HG03025 (cell line): ENCODE measurements around the gene SUN1.

Experiments
- ATAC-seq: cut with Tn5 transposase; IDR thresholded peaks from one replicate; pipeline ENCODE4 v1.9.1; 2021; ENCODE audit warnings: mild to moderate bottlenecking, moderate library complexity; ENCODE audit not compliant: unreplicated experiment, low FRiP score

SUN1 gene

DNA sequence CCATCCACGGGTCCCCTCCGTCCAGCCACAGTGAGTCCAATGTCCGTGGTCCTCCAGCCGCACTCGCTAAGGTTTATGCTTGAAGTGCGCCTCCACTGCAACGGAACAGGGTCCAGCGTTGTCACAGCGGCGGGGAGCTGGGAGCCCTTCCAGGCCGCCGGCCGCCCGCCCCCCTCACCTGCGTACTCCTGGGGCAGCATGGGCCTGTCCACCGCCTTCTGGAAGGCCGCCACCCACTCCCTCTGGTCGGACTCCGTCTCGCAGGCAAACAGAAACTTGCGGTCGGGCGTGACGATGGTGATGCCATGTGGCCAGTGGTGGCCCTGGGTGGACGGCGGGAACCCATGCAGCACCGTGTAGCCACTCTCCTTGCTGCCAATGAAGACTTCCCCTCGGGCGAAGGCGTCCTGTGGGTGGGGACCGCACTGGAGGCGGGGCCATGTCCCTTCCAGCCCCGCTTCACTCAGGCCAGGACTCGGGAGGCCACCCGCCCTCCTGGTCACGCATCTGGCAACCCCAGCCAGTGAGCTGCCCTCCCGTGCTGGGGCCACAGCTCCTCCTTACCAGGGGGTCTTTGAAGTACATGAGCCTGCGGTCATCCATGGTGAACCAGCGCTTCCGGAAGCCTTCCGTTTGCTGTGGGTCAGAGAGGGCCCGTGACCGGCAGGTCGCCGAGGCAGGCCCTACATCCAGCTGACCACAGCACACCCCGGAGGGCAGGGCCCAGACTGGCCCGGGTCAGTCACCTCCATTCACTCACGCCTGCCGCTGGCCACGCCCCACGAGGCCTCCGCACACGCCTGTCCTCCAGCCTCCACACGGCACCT is 66.8 kb downstream of the SUN1 start:
- no peak for ATAC-seq

DNA sequence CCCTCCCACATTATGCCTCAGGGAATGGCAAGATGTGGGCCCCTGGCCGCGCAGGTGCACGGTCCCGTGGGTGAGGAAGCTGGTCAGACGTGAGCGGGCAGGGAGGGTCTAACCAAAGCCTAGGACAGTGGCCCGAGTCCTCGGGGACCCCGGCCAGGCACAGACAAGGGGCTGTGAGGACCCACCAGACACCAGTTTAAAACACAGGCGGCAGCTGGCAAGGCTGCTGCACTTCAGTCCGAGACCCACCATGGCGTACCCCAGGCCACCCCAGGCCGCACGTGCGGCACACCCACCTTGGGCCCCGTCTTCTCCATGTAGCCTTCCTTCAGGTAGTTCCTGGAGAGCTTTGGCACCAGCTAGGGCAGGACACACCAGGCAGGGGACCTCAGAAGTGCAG is 67.5 kb downstream of the SUN1 start:
- ATAC-seq = no peak

DNA sequence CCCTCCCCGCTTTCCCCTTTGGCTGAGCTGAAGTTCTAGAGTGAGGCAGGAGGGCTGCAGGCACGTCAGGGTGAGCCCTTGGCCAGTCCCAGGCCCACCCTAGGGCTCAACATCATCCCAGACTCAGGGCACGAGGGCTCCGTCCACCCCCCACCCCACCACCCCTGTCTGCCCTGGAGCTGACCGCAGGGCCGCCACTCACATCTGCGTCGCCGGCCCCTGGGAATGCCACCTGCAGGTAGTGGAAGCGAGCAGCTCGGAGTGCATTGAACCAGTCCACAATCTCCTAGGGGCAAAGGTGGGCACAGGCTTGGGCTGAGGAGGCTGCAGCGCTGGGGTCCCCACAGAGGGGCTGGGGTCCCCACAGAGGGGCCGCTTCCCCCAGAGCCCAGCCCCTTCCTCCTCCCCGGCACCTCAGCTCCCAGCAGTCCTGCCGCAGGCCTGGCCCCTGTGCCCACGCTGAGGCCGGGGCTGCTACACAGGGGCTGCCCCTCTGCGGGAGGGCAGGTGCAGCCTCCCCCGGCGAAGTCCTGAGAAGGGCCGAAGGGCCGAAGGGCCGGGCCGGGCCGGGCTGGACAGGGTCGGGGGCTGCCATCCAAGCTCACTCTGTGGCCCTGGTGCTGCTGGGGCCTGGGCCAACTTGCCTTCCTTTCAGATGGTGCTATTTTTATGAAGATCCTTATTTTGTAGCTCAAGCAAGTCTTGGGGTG is 68.2 kb downstream of the SUN1 start:
- ATAC-seq = no peak

DNA sequence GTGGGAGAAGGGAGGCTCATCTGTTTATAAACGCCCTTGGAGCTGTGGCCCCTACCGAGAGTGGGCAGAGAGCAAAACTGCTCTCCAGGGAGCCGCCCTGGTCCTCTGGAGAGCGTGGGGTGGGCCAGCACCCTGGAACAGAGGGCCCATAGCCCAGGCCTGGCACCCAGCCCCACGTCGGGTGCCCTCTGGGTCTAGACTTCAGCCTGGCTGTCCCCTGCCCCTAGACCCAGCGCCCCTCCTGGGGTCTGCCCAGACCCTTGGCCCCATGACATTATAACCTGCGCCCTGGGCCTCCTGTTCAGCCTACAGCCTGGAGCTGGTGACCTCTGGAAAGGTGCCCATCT is 68.7 kb downstream of the SUN1 start:
- ATAC-seq = no peak

DNA sequence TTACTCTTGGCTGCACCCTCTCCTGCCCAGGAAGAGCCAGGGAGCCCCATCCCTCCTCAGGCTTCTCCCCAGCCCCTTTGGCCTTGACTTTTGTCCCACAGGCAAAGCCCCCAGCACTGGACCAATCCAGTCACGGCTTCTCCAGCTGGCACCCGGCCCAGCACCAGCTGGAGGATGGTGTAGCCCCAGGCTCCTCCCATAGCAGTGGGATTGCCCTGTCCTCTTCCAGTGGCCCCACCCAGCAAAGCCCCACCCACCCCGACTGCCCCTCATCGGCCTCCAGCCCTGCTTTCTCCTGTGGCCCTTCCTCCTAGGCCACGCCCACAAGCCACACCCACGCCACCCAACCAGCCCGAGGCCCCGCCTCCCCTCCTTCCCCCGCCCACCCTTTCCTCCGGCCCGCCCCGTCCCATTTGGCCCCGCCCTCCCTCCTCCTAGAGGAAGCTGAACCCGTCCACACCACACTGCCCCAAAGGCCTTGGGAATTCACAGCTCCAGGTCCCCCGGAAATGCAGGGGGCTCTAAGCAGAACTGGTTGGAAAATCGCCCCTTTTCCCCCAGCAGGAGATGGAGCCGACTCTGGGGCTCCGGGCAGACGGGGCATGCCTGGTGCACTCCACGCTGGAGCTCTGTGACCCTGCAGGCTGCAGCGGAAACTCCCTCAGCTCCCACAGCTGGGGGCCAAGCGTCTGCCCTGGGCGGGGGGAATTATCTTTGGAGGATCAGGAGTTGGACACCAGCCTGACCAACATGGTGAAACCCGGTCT is 69.3 kb downstream of the SUN1 start:
- ATAC-seq = no peak

DNA sequence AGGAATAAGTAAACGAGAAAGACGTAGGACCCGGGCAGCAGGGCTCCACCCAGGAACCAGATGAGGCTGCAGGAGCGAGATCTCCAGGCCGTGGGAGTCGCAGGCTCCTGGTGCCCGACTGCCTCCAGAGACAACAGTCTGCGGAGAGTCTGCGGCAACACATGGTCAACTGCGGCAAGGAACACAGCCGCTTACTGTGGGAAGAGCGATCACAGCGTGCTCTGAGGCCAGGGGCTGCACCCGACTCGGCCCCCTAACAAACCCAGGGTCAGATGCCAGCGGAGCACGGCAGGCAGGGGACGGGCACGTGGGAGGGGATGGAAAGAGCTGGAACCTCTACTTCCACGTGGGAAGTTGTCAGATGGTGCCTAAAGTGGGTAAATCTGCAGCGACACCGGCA is 70.7 kb downstream of the SUN1 start:
- ATAC-seq = no peak

DNA sequence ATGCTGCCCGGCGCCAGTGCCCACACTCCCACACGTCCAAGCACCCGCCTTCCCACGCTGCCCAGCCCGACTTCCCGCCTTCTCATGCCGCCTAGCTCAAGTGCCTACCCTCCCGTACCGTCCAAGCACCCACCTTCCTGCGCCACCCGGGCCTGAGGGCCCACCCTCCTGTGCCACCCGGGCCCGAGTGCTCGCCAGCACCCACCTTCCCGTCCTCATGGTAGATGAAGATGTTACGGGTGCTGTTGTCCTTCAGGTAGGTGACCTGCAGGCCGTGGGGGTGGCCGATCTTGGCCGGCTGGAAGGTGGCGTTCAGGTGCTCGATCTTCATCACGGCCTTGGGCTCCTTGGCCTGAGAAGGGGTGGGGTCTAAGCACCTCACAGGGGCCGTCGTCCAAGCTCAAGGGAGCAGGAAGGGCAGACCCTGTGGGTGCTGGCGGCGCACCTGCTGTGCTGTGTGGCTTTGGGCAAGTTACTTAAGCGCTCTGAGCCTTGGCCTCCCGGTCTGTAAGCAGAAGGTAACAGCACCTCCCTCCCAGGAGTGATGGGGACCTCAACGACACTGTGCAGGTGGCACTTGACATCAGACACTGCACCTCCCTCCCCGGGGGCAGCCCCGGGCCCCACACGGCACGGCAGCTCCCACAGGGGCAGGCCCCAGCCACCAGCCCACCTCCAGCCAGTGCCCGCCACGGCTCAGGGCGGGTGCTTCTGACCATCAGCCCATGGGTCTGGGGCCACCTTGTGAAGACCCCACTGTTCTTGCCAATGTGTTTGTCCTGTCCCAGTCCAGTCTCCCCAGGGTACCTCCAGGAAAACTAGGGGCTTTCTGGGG is 71.9 kb downstream of the SUN1 start:
- no peak for ATAC-seq

DNA sequence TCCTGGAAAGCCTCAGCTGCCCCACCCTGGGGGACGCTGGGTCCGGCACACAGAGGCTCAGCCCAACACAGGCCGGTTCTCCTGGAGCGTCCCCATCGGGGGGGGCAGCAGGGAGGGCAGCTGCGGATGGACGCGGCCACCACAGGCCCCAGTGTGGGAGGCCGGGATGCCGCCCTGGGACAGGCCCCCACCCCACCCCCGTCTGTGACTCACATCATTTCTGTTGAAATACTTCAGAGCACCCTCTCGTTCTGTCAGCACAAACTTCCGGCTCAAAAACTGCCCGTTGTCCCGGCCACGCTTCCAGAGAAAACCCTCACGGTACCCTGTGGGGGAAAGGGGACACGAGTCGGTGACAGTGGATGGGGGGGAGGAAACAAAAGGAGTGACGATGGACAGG is 72.6 kb downstream of the SUN1 start:
- no peak for ATAC-seq

DNA sequence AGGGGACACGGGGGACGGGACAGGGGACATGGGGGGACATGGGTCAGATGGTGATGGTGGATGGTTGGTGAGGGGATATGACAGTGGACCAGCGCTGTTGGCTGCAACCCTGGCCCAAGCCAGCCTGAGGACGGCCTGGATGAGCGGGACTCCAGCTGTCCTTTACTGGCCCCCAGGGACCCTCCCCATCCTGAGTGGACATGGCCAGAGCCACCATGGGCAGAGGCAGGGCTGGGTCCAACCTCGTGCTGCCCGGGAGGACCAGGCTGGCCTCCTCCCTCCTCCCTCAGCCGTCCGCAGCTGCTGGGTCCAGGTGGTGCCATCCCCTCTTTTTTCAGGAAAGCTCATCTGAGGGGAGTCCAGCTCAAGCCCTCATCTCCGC is 74.5 kb downstream of the SUN1 start:
- ATAC-seq = no peak

DNA sequence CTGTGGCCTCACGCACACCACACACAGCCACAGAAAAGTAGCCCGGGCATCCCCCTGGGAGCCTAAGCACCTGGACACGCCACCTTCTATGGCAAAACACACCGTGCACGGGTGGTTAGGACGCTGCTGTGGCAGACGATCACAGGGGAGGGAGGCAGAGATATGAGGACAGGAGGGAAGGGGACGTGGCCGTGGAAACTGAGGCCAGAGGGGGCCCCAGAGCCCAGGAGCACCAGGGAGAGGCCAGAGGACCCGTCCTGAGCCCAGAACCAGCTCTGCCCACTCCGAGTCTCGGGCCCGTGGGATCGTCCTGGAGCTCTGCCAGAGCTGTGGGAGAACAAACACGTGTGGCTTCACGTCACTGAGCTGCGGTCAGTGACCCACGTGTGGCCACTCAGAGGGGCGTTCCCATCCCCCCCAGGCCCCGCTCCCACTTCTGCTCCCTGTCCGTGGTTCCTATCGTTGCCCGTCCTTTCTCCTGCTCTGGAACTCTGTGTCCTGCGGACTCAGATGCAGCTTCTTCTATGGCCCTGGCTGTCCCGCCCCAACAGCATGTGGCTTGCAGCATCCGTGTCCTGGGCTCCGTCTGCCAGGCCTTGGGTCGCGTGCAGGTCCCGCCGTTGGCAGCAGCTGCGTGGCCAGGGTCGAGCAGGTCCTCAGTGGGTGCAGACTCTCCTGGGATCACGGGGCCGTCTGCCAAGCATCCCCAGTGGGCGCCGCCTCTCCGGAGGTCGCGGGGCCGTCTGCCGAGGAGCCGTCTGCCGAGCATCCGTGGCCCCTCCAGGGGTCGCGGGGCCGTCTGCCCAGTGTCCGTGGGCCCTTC is 75.1 kb downstream of the SUN1 start:
- ATAC-seq = no peak

DNA sequence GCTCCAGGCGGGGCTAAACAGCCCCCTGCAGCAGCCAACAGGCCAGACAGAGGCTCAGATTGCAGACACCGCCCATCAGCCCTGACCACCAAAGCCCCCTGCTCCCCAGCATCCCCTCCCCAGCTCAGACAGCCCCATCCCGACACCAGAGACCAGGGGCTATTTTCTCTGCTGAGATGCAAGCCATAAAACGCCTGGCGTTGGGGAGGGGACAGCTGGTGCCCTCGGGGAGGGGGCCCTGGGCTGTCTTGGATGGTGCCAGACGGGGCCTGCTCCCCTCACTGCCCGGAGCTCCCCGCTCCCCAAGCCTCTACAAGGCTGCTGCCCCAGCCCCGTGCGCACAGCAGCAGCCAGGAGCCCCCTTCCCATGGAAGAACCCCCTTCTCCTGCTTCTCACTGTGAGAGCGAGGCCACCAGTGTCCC is 75.9 kb downstream of the SUN1 start:
- ATAC-seq = no peak

DNA sequence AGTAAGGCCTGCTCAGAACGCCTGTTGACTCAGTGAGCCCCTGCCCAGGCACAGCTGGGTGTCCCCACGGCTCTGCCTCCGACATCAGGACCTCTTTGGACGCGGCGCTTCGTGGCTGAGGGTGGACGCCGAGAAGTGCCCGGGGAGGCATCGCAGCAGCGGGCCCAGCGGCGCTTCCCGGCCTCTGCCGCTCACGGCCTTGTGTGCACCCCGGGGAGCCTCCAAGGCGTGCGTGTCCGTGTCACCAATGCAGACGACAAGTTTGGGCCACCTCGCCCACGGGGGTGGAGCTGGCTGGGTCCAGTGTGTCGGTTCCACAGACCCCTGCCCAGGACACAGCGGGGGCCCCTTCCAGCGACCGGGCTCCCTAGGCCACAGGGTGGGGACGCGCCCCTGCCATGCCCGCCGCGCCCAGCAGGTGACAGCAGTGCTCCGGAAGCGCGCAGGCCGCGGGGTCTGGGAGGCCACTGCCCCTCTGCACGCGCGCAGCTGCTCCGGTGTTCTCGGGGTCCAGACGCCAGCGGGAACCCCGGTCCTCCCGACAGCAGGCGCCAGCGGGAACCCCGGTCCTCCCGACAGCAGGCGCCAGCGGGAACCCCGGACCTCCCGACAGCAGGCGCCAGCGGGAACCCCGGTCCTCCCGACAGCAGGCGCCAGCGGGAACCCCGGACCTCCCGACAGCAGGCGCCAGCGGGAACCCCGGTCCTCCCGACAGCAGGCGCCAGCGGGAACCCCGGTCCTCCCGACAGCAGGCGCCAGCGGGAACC is 76.5 kb downstream of the SUN1 start:
- peak; percentile 56 for ATAC-seq

DNA sequence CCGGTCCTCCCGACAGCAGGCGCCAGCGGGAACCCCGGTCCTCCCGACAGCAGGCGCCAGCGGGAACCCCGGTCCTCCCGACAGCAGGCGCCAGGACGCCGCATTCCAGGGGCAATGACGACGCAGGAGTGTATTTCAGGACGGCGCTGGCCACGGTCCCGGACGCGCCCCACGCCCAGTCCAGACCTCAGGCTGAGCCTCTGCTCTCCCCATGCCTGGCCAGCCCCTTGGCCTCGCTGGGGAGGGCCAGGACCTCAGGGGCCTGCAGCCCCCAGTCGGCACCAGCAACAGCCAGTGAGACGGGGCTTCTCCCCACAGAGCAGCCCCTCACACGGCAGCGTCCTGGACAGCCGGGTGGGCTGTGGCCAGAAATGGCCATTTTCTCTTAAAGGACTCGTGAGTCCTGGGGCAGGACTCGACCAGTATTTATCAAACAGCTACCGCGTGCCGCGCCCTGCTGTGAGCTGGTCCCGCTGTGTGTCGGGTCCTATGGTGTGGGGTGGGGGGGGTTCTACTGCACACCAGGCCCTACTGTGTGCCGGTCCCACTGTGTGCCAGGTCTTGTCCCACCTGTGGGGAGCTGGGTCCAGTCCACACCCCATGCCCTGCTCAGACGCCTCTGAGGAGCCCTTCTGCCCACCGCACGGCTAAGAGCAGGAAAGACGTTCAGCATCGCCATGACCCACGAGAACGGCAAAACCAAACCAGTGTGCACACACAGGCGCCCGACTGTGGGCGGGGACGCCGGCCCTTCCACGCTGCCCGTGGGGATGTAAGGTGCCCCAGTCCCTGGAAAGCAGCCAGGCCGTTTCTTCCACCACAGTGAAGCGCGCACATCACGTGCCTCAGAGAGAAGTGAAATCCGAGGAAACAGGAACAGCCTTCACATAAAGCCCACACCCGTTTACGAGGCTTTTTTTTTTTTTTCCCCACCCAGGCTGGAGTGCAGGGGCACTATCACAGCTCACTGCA is 77.4 kb downstream of the SUN1 start:
- no peak for ATAC-seq

DNA sequence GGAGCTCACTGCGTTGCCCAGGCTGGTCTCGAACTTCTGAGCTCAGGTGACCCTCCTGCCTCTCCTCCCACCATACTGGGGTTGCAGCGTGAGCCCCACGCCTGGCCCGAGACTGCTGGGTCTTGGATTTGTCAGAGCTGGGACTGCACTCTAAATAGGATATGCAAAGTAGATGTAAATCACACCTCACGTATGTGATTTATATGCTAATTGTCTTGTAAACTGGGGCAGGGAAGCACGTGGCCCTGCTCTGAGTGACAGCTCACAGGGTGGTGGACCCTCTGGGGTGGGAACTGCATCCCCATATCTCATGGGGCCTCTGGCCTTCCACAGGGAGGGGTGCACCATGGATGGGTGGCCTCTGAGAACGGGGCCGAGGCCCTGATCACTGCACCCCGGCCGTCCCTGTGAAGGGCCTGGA is 78.2 kb downstream of the SUN1 start:
- ATAC-seq = no peak

DNA sequence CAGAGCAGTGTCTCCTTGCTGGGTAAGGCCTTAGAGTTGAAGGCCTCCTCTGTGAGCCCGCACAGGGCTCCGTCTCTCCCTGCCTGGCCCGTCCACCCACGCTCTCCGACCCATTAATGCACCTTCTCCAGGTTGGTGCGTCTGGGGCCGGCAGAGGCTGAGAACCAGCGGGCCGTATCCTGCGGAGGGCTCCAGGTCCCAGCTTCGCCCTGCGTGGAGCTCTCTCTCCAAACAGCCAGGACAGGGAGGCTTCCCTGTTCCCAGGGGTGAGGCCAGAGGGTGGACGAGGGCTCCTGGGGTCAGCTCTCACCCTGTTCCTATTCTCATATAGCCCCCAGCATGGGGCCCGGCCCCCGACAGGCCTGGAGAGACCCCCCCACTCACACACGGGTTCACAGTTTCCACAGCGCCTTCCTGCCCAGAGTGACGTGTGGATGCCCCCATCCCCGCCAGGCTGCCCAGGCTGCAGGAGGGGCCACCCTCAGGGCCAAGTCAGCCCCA is 78.7 kb downstream of the SUN1 start:
- no peak for ATAC-seq

DNA sequence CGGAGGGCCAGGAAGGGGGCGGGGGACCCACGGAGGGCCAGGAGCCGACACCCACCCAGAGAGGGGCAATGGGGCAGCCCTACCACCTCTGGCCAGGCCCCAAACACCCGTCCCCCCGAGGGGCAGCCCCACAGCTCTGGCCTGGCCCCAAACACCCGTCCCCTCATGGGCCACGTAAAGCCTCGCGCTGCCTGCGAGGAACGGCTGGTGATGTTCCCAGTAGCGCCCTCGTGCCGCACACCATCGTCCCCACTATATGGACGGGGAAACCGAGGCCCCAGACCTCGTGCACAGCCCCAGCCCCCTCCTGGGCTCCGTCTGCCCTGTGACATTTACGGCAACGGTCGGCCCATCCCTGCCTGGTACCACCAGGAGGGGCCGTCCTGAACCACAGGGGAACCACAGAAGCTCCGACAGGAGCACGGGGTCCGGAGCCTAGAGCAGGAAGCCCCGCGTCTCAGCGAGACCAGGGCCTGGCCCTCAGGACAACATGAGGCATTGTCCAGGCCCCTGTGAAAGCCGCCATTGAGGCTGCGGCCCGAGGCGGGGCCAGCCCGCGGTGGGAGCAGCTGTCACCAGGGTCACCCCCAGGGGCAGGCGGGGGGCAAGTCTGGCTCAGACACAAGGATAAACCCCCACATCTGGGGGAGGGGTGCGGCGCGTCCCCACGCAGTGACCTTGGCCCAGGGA is 79.7 kb downstream of the SUN1 start:
- no peak for ATAC-seq
